Pancreas (tissue), 10 donors: ENCODE measurements around the gene SFSWAP. TPM values are rescaled to one million over a fixed set of nuclear protein-coding genes. Genes with fewer than 3 reads are reported as not detected.

ENCODE experiments used
- ATAC-seq, 4 donors: fragments of 200-7000 bp; cut with Tn5 transposase; one replicate each; pipeline versions ENCODE4 v1.8.0 to v1.9.1; 2020; ENCODE audit warnings: mild to moderate bottlenecking in 4 of 4, moderate library complexity in 4 of 4
- DNase-seq, 6 donors: peaks; one replicate each; pipeline ENCODE4 v3.0.0-alpha.2; 2020
- FAIRE-seq: peaks from 2 replicates; lab custom pipeline; 2012; peaks lifted over from hg19 to GRCh38; lab: Jason Lieb, UNC
- H3K27ac ChIP-seq, 4 donors: fragments of 200-600 bp; sonication (generic); 1 replicate in 3 of 4; 2 replicates in 1 of 4; pipeline versions ENCODE4 v1.5.0 to v1.8.0; 2020
- H3K27me3 ChIP-seq, 4 donors: fragments of 200-600 bp; one replicate each; pipeline ENCODE4 v1.8.0; 2021
- H3K36me3 ChIP-seq, 3 donors: fragments of 200-600 bp; sonication (generic) in 1 of 3; one replicate each; pipeline versions ENCODE4 v1.5.0 to v1.8.0; 2020 to 2021
- H3K4me1 ChIP-seq, 3 donors: fragments of 200-600 bp; one replicate each; pipeline ENCODE4 v1.8.0; 2021
- H3K4me3 ChIP-seq, 4 donors: fragments of 200-600 bp; sonication (generic) in 2 of 4; one replicate each; pipeline versions ENCODE4 v1.5.0 to v1.8.0; 2020 to 2021
- H3K9me3 ChIP-seq, 4 donors: fragments of 200-600 bp; one replicate each; pipeline ENCODE4 v1.8.0; 2021
- WGBS, 2 donors: extraction: QIAGEN DNeasy Blood & Tissue Kit; methylation state at CpG; one replicate each; pipeline ENCODE4 v1.1.7; 2013; 5-methylcytosine and 5-hydroxymethylcytosine counted together
- intact Hi-C, 3 donors: fragments of 100-400 bp; cut with DNase I; formaldehyde crosslinking; loops; one replicate each; pipeline versions ENCODE4 v1.11.1 to v1.14.2; 2022
- polyA plus RNA-seq, 2 donors: library from polyadenylated mRNA; stranded (reverse); fragments of 200-250 nt; gene quantifications; one replicate each; pipeline ENCODE4 v1.2.3, GENCODE V29; 2013
- total RNA-seq, 6 donors: library from RNA; stranded (reverse); fragmentation: NEBNext Ultra II Directional in 4 of 6; extraction: Animal tissue kit (Norgen Biotek cat#: 25700) in 4 of 6; gene quantifications; one replicate each; pipeline versions ENCODE4 v1.2.1 to v1.2.4, GENCODE V29; 2021 to 2023
- TF ChIP-seq, protein P1 (sequence below), 4 donors: fragments of 200-600 bp; sonication (generic) in 3 of 4; IDR thresholded peaks; one replicate each; pipeline versions ENCODE4 v1.5.0 to v1.8.0; 2021; ENCODE audit warnings: antibody characterized with exemption in 4 of 4
- donor health status: healthy with polysubstance abuse.
- donor health status: DM: no; HTN: no; CAD: no; lungs with moderate emphysema.
- donor health status: DM: no; HTN: no; CAD: no.
- donor health status: control.
- donor health status: control.
- donor health status: Bipolar disorder and iron deficiency.
- donor health status: DM: yes; HTN: yes; CAD: no.
- donor health status: DM: no; HTN: no; CAD: no.
- donor health status: DM: no; HTN: no; CAD: no.
- donor health status: DM: yes; HTN: yes; CAD: no.

SFSWAP gene
- total and polyA plus RNA-seq, 8 donors, result 12.9 to 50.7 (median 20.6) TPM

- 22 to 23% methylated on average over 9 to 10 of the region's 10 CpGs for WGBS, 2 donors
- no peaks in the 10 kb centered on the region for H3K4me1 ChIP-seq
- no peak overlapping the region for H3K4me3 ChIP-seq
- intact Hi-C loops, result no loop called here
- no peaks in the 10 kb centered on the region for H3K9me3 ChIP-seq
- TF ChIP-seq, protein P1, sequence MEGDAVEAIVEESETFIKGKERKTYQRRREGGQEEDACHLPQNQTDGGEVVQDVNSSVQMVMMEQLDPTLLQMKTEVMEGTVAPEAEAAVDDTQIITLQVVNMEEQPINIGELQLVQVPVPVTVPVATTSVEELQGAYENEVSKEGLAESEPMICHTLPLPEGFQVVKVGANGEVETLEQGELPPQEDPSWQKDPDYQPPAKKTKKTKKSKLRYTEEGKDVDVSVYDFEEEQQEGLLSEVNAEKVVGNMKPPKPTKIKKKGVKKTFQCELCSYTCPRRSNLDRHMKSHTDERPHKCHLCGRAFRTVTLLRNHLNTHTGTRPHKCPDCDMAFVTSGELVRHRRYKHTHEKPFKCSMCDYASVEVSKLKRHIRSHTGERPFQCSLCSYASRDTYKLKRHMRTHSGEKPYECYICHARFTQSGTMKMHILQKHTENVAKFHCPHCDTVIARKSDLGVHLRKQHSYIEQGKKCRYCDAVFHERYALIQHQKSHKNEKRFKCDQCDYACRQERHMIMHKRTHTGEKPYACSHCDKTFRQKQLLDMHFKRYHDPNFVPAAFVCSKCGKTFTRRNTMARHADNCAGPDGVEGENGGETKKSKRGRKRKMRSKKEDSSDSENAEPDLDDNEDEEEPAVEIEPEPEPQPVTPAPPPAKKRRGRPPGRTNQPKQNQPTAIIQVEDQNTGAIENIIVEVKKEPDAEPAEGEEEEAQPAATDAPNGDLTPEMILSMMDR (IDR thresholded peaks at IDR 0.05), result no peak
- DNase-seq, result no peak
- no peak for FAIRE-seq
- H3K36me3 ChIP-seq, result no peaks in the 10 kb centered on the region
- H3K27ac ChIP-seq, result no peak overlapping the region
- peak in 2 of 4 donors; percentile 3 to 7 for ATAC-seq
- no peaks in the 10 kb centered on the region for H3K27me3 ChIP-seq
Measured at GRCh38 chr12:131682510-131682895, 28.4 kb upstream of the SFSWAP start.

GRCh38 chr12:131683266-131684014 lies 27.4 kb upstream of the SFSWAP start:
- no peak for ATAC-seq
- no peak overlapping the region for H3K4me3 ChIP-seq
- intact Hi-C loops, result no loop called here
- H3K9me3 ChIP-seq, result no peaks in the 10 kb centered on the region
- TF ChIP-seq, protein P1 (IDR thresholded peaks at IDR 0.05), result no peak
- DNase-seq, result no peak
- 56% methylated on average over 17 of the region's 17 CpGs for WGBS, 2 donors
- H3K36me3 ChIP-seq, result no peaks in the 10 kb centered on the region
- no peak overlapping the region for H3K27ac ChIP-seq
- no peaks in the 10 kb centered on the region for H3K4me1 ChIP-seq
- no peak for FAIRE-seq
- H3K27me3 ChIP-seq, result no peaks in the 10 kb centered on the region

GRCh38 chr12:131684015-131684725 lies 26.7 kb upstream of the SFSWAP start:
- DNase-seq, result no peak
- TF ChIP-seq, protein P1 (IDR thresholded peaks at IDR 0.05), result no peak
- Histone ChIP-seq H3K27me3 (no peaks in the 10 kb centered on the region), H3K9me3 (no peaks in the 10 kb centered on the region), H3K4me3 (no peak overlapping the region), H3K36me3 (no peaks in the 10 kb centered on the region), H3K4me1 (no peaks in the 10 kb centered on the region), H3K27ac (no peak overlapping the region)
- no peak for FAIRE-seq
- intact Hi-C loops, result no loop called here
- no peak for ATAC-seq
- 47 to 62% methylated on average over 26 of the region's 26 CpGs for WGBS, 2 donors

GRCh38 chr12:131687346-131688125 lies 23.4 kb upstream of the SFSWAP start:
- intact Hi-C loops, result no loop called here
- Histone ChIP-seq H3K4me1 (no peaks in the 10 kb centered on the region), H3K9me3 (no peaks in the 10 kb centered on the region), H3K36me3 (no peaks in the 10 kb centered on the region), H3K27ac (no peak overlapping the region), H3K4me3 (no peak overlapping the region), H3K27me3 (peaks cover 0 to 11% (median 0%) of the 10 kb centered on the region in 4 donors)
- 56 to 64% methylated on average over 15 of the region's 15 CpGs for WGBS, 2 donors
- ATAC-seq (no peak), DNase-seq (no peak), FAIRE-seq (no peak)
- TF ChIP-seq, protein P1 (IDR thresholded peaks at IDR 0.05), result no peak
